ENCODE data around the gene NINJ1.
"Not testable (repeated sequence)": the region's sequence is repeated elsewhere in the genome, so short reads cannot be mapped to it uniquely, and the experiment has no call there.

NINJ1 gene

GRCh38 chr9:93118863-93119702 is 15.0 kb downstream of the NINJ1 start:
- no peak for DNase-seq

- DNase-seq, result no peak
These were observed 15.9 kb downstream of the NINJ1 start for GRCh38 chr9:93117924-93118862.

DNA sequence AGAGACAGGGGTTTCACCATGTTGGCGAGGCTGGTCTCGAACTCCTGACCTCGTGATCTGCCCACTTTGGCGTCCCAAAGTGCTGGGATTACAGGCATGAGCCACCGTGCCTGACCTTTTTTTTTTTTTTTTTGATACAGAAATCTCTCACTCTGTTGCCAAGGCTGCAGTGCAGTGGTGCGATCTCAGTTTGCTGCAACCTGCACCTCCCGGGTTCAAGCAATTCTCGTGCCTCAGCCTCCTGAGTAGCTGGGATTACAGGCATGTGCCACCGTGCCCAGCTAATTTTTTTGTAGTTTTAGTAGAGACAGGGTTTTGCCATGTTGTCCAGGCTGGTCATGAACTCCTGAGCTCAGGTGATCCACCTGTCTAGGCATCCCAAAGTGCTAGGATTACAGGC is 16.5 kb downstream of the NINJ1 start:
- not testable (repeated sequence) for DNase-seq

GRCh38 chr9:93116072-93116961 is 17.7 kb downstream of the NINJ1 start:
- no peak for DNase-seq

DNA sequence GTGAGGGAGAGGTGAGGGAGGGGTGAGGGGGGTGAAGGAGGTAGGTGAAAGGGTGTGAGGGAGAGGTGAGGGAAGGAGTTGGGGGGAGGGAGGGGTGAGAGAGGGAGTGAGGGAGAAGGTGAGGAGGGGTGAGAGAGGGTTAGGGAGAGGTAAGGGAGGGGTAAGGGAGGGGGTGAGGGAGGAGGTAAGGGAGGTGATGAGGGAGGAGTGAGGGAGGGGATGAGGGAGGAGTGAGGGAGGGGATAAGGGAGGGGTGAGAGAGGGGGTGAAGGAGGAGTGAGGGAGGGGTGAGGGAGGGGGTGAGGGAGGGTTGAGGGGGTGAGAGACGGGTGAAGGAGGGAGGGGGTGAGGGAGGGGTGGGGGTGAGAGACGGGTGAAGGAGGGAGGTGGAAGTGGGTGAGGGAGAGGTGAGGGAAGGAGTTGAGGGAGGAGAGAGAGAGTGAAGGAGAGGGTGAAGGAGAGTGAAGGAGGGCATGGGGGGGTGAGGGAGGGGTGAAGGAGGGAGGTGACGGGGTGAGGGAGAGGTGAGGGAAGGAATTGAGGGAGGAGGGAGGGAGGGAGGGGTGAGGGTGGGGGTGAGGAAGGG is 18.5 kb downstream of the NINJ1 start:
- no peak for DNase-seq

GRCh38 chr9:93114984-93115335 is 19.1 kb downstream of the NINJ1 start:
- DNase-seq, result no peak

DNA sequence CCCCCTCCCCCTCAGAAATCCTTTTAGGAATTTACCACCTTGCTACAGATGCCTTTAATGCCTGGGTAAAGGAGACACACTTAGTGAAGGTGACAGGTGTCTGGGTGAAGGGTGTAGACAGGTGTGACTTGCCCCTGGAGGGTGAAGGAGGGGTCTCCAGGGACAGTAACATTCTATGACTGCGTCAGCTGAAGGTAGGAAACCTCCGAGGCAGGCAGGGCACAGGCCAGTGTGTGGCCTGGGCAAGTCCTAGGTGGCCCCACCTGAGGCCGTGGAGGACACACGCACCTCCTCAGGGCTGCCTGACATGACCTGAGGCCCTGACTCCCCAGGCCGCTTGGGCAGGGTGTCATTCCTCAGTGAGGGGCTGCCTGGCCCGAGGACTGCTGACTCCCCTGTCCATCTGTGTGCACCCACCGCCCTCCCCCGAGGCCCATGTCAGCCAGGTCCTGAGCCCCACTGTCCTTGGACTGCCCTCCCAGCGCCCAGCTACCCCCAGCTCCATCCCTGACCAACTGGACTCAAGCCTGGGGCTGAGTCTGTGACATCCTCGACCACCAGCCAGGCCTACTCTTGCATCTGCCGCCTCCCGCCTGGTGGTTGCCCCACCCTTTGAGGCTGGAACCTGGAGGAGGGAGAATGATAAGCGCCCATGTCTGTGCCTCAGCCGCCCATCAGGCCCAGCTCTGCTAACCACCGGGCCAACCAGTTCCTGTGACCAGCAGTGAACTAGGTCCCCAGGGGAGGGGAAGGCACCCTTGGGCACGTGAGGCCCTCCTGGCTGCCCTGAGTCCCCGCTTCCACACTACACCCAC is 19.7 kb downstream of the NINJ1 start:
- no peak for DNase-seq

DNA sequence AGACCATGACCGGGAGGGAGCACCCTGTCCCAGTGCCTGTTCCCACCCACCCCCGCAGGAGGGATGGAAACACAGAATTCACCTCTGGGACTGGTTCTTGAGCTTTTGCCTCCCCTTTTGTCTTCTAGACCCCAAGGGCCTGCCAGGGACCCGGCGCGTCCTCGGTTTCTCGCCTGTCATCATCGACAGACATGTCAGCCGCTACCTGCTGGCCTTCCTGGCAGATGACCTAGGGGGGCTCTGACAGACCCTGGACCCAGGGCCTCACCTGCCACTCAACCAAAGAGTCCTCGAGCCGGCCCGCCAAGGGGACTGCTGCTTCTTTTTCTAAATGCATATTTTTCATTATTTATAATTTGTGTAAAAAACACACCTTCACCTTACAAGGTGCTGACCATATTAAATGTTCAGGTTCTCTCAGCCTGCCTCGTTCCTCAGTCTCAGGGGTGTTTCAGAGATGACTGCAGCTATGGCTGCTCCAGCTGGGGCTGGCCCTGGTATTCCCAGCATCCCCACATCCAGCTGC is 21.1 kb downstream of the NINJ1 start:
- no peak for DNase-seq

GRCh38 chr9:93112116-93112863 is 21.8 kb downstream of the NINJ1 start:
- no peak for DNase-seq

- no peak for DNase-seq
These were observed 22.5 kb downstream of the NINJ1 start for GRCh38 chr9:93111371-93112115.

GRCh38 chr9:93111001-93111370 is 23.1 kb downstream of the NINJ1 start:
- no peak for DNase-seq

GRCh38 chr9:93110311-93110855 is 23.7 kb downstream of the NINJ1 start:
- DNase-seq, result no peak

- DNase-seq, result no peak
These were observed 25.6 kb downstream of the NINJ1 start for GRCh38 chr9:93108291-93109041.

GRCh38 chr9:93107825-93108161 is 26.3 kb downstream of the NINJ1 start:
- DNase-seq, result no peak

DNA sequence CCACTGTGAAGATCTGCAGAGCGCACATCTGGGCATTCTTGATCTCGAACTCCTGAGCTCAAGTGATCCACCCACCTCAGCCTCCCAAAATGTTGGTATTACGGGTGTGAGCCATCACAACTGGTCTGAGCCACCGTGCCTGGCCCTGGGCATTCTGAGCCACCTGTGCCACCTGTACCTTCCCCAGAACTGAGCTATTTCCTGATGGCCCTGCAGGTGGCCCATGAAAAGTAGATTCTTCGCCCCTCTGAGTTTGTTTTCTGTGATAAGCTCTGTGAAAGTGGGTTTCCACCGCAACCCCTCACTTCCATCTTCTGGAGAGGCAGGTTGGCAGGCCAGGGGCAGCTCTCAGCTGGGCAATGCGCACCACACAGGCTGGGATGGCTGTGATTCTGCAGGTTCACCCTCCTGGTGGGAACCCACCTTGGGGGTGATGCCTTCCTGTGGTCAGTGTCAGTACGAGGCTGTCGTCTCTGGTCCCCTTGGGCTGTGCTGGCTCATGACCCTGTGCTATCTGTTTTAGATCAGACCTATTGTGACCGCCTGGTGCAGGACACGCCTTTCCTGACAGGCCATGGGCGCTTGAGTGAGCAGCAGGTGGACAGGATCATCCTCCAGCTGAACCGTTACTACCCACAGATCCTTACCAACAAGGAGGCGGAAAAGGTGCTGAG is 26.8 kb downstream of the NINJ1 start:
- no peak for DNase-seq

DNA sequence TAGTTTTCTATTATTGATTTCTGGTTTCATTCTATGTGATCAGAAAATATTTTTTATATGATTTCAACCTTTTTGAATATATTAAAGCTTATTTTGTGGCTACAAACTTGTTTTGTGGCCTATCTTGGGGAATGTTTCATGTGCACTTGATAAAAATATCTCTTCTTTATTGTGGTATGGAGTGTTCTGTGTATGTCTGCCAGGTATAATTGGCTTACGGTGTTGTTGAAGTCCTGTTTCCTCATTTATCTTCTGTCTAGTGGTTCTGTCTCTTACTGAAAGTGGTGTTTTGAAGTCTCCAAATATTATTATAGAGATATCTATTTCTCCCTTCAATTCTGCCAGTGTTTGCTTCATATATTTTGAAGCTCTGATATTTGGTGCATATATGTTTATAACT is 28.4 kb downstream of the NINJ1 start:
- no peak for DNase-seq

GRCh38 chr9:93101086-93101485 is 33.0 kb downstream of the NINJ1 start:
- DNase-seq, result not testable (repeated sequence)

DNA sequence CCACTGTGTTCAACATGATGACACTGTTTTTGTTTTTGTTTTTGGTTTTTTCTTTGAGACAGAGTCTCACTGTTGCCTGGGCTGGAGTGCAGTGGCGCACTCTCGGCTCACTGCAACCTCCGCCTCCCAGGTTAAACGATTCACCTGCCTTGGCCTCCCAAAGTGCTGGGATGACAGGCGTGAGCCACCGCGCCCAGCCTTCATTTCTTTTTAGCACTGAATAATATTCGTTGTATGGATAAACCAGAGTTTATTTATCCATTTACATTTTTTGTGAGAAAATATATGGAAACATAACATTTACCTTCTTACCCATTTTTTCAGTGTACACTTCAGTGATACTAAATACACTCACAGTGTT is 33.8 kb downstream of the NINJ1 start:
- DNase-seq, result no peak

All from NCI-H510A (cell line).